Heart left ventricle (tissue), 13 donors: ENCODE data around the gene STK35.

Source experiments
- CTCF ChIP-seq, 12 donors: fragments of 200-600 bp; sonication (generic) in 4 of 12; IDR thresholded peaks; one replicate each; pipeline versions ENCODE4 v1.5.0 to v1.8.0; 2018 to 2022; ENCODE audit warnings: antibody characterized with exemption in 12 of 12, mild to moderate bottlenecking in 5 of 12
- POLR2A ChIP-seq, 2 donors: fragments of 450-650 bp; IDR thresholded peaks; one replicate each; pipeline ENCODE4 v1.6.1; 2017; ENCODE audit warnings: antibody characterized with exemption in 2 of 2, mild to moderate bottlenecking in 2 of 2, moderate library complexity in 2 of 2
- donor health status: ischemic (EF 13 %, LVEDD 7.1; RV severe dilation, severe dysfunction).
- donor health status: DM: no; HTN: yes; CAD: no.
- donor health status: DM: no; HTN: no; CAD: no.
- donor health status: ischemic (EF 25% LVEDD 6.9; RV normal size, moderate dysfunction).
- donor health status: ischemic (EF 25% LVEDD 5.7; RV mildly dilated, moderate dysfunction).
- donor health status: ischemic (EF 35%, LVEDD 5.7; RV mildly dilated, moderate dysfunction).
- donor health status: nonischemic (EF 11% LVEDD 7.7; RV severe dilation, severe dysfunction).
- donor health status: DM: yes; HTN: yes; CAD: no.
- donor health status: PGD.
- donor health status: ischemic (EF 29% LVEDD 5.4; RV normal size, mild dysfunction).
- donor health status: nonischemic (EF 23%, LVEDD 6.1; RV moderate dilation, normal function).

- TF ChIP-seq CTCF (IDR thresholded peaks at IDR 0.05) = no peak
- TF ChIP-seq POLR2A (IDR thresholded peaks at IDR 0.05) = no peak
These were observed 72.4 kb downstream of the STK35 start for GRCh38 chr20:2174067-2174466.
